Measurements from ENCODE around the gene UTP3.
"Not testable (repeated sequence)": the region's sequence is repeated elsewhere in the genome, so short reads cannot be mapped to it uniquely, and the experiment has no call there.

The UTP3 gene

GRCh38 chr4:70715097-70715496, 26.8 kb downstream of the UTP3 start:
- DNase-seq (ENCODE audit: low read depth in 2 of 2), result no peak

GRCh38 chr4:70718811-70719604, 30.7 kb downstream of the UTP3 start:
- DNase-seq (ENCODE audit: low read depth in 2 of 2), result no peak

GRCh38 chr4:70721747-70722146, 33.4 kb downstream of the UTP3 start, which contains the start of gene RUFY3:
Gene RUFY3, plus strand, starts transcription at chr4:70721964. Its CDS starts 610 bp downstream, at chr4:70722574.
- no peak for DNase-seq (ENCODE audit: low read depth in 2 of 2)

GRCh38 chr4:70722199-70722791, 34.0 kb downstream of the UTP3 start:
- DNase-seq (ENCODE audit: low read depth in 2 of 2), result no peak

GRCh38 chr4:70724463-70724862, 36.1 kb downstream of the UTP3 start:
- no peak for DNase-seq (ENCODE audit: low read depth in 2 of 2)

- no peak for DNase-seq (ENCODE audit: low read depth in 2 of 2)
Measured at GRCh38 chr4:70725633-70726032, 37.3 kb downstream of the UTP3 start.

GRCh38 chr4:70726515-70726914, 38.2 kb downstream of the UTP3 start:
- DNase-seq (ENCODE audit: low read depth in 2 of 2), result not testable (repeated sequence)

- no peak for DNase-seq (ENCODE audit: low read depth in 2 of 2)
Measured at GRCh38 chr4:70728091-70728490, 39.8 kb downstream of the UTP3 start.

- DNase-seq (ENCODE audit: low read depth in 2 of 2), result not testable (repeated sequence)
Measured at GRCh38 chr4:70732878-70733277, 44.5 kb downstream of the UTP3 start.

- no peak for DNase-seq (ENCODE audit: low read depth in 2 of 2)
Measured at GRCh38 chr4:70734168-70734954, 46.0 kb downstream of the UTP3 start.

- DNase-seq (ENCODE audit: low read depth in 2 of 2), result no peak
Measured at GRCh38 chr4:70734971-70735370, 46.6 kb downstream of the UTP3 start.

GRCh38 chr4:70735915-70736314, 47.6 kb downstream of the UTP3 start:
- DNase-seq (ENCODE audit: low read depth in 2 of 2), result not testable (repeated sequence)

GRCh38 chr4:70737006-70737405, 48.7 kb downstream of the UTP3 start:
- DNase-seq (ENCODE audit: low read depth in 2 of 2), result no peak

GRCh38 chr4:70737409-70737808, 49.1 kb downstream of the UTP3 start:
- no peak for DNase-seq (ENCODE audit: low read depth in 2 of 2)

GRCh38 chr4:70739496-70740337, 51.4 kb downstream of the UTP3 start:
- DNase-seq (ENCODE audit: low read depth in 2 of 2), result no peak
